ENCODE data around the gene RUNDC3A. TPM values are rescaled to one million over a fixed set of nuclear protein-coding genes. Genes with fewer than 3 reads are reported as not detected.

Gene RUNDC3A
- total and polyA plus RNA-seq, 12 donors = 1.6 to 133 (median 11.9) TPM

GRCh38 chr17:44314869-44315661 is 6.7 kb downstream of the RUNDC3A start:
- peak overlapping the region in 1 of 4 donors; percentile 49 for H3K4me3 ChIP-seq

DNA sequence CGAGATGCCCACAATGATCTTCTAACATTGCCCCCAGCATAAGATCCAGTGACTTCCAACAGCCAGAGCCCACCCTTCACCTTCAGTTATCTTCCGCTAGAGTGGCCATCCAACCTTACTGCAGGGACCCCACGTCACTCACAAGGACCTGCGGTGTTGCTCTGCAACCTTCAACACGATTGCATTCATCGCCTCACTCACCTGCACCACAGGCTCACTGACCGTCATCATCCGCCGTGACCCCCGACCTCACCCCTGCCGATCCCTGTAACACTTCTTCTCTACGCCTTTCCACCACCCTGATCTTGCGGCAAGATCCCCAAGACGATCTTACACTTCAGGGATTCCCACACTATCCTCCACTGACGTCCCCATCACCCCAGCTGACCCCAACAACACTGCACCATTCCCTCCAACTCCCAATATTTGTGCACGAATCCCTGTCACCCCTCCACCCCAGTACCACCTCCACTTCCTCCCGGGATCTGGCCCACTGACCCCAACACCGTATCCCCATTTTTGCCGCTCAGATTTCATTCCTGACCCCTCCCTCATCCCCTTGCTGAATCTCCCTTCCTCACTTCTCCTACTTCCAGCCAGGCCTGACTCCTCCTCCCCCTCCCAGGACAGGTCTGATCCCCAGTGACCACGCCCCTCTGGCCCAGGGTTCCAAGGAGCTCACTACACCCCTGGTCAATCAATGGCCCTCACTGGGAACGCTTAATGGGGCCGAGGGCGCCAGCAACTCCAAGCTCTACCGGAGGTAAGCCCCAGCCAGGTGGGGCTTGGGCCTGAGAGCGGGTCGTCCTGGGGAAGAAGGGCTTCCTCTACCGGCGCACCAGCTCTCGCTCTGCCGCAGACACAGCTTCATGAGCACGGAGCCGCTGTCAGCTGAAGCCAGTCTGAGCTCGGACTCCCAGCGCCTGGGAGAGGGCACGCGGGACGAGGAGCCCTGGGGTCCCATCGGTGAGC is 7.6 kb downstream of the RUNDC3A start:
- Histone ChIP-seq H3K4me1 (replicated peaks in 1 of 2) (peaks cover 4% of the 10 kb centered on the region in 2 donors), H3K9me3 (replicated peaks in 1 of 3) (no peaks in the 10 kb centered on the region), H3K36me3 (replicated peaks in 1 of 2) (peaks cover 0 to 18% of the 10 kb centered on the region in 2 donors), H3K27me3 (peaks cover 12% of the 10 kb centered on the region), H3K27ac (no peak overlapping the region), H3K4me3 (no peak overlapping the region)
- TF ChIP-seq CTCF (IDR thresholded peaks at IDR 0.05) (no peak), POLR2A (IDR thresholded peaks at IDR 0.05) (no peak)
- intact Hi-C loops (cut with DNase I) = no loop called here
- 10 to 27% (median 19%) methylated on average over 30 to 38 of the region's 38 CpGs for WGBS, 4 donors
- no peak for DNase-seq

More at GRCh38 chr17:44314869-44315661, 6.7 kb downstream of the RUNDC3A start:
- Histone ChIP-seq H3K27me3 (peaks cover 12% of the 10 kb centered on the region), H3K36me3 (replicated peaks in 1 of 2) (peaks cover 0 to 8% of the 10 kb centered on the region in 2 donors), H3K4me1 (replicated peaks in 1 of 2) (peaks cover 4% of the 10 kb centered on the region in 2 donors), H3K9me3 (replicated peaks in 1 of 3) (no peaks in the 10 kb centered on the region), H3K27ac (no peak overlapping the region)
- no peak for TF ChIP-seq POLR2A (IDR thresholded peaks at IDR 0.05)
- no peak for TF ChIP-seq CTCF (IDR thresholded peaks at IDR 0.05)
- peak in 2 of 7 donors; percentile 43 to 77 for DNase-seq
- WGBS, 4 donors = 0 to 5% (median 2%) methylated on average over 2 to 81 of the region's 81 CpGs
- intact Hi-C loops (cut with DNase I) = no loop called here

GRCh38 chr17:44317545-44317944 is 9.1 kb downstream of the RUNDC3A start:
- intact Hi-C loops (cut with DNase I) = no loop called here
- Histone ChIP-seq H3K27ac (no peak overlapping the region), H3K27me3 (peaks cover 12% of the 10 kb centered on the region), H3K4me3 (no peak overlapping the region), H3K9me3 (replicated peaks in 1 of 3) (no peaks in the 10 kb centered on the region), H3K36me3 (replicated peaks in 1 of 2) (peaks cover 0 to 33% of the 10 kb centered on the region in 2 donors), H3K4me1 (replicated peaks in 1 of 2) (peaks cover 4% of the 10 kb centered on the region in 2 donors)
- WGBS, 4 donors = 80 to 85% (median 83%) methylated on average over 6 of the region's 6 CpGs
- no peak for DNase-seq
- TF ChIP-seq POLR2A (IDR thresholded peaks at IDR 0.05) (no peak), CTCF (IDR thresholded peaks at IDR 0.05) (no peak)
